ENCODE measurements around the gene VWA5A. TPM values are rescaled to one million over a fixed set of nuclear protein-coding genes. Genes with fewer than 3 reads are reported as not detected.
"Not testable (repeated sequence)": the region's sequence is repeated elsewhere in the genome, so short reads cannot be mapped to it uniquely, and the experiment has no call there.

Gene VWA5A
- total RNA-seq, 1 experiment from 2014 or later, result 3.1 TPM

DNA sequence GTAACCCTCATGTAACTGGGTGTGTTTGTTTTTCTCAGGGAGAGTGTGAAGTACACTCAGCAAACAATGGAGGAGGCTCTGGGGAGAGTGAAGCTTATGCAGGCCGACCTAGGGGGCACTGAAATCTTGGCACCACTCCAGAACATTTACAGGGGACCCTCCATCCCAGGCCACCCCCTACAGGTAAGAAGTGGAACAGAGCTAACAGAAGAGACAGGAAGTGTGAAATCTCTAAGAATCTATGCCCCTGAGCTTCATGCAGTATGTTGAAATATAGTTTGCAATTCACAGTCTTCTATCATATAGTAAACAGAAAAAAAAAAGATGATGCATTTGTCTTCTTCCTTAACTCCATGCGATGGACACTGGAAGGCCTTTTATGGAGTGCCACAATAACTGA lies 8.4 kb downstream of the VWA5A start:
- no peak for ATAC-seq
- CTCF ChIA-PET, result no interaction called here

DNA sequence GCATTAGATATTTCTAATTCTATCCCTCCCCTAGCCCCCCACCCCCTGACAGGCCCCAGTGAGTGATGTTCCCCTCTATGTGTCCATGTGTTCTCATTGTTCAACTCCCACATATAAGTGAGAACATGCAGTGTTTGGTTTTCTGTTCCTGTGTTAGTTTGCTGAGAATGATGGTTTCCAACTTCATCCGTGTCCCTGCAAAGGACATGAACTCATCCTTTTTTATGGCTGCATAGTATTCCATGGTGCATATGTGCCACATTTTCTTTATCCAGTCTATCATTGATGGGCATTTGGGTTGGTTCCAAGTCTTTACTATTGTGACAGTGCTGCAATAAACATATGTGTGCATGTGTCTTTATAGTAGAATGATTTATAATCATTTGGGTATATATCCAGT lies 11.9 kb downstream of the VWA5A start:
- H3K27me3 ChIP-seq (ENCODE audit: control insufficient read depth, insufficient read depth, low read length); ATAC-seq; H3K27ac ChIP-seq (ENCODE audit: low read length); H3K4me1 ChIP-seq (ENCODE audit: control insufficient read depth, insufficient read depth, low read length); CTCF ChIA-PET; H3K4me3 ChIP-seq (ENCODE audit: low read depth in 2 of 2, low read length in 2 of 2); H3K9me3 ChIP-seq (ENCODE audit: control insufficient read depth, insufficient read depth, low read depth, low read length); DNase-seq (ENCODE audit: low read depth, low spot score); in situ Hi-C loops (cut with HindIII; ENCODE audit: low pct_unique_long_range_greater_than_20kb, low sequenced_read_pairs); intact Hi-C loops (cut with micrococcal nuclease; ENCODE audit: unreplicated experiment); H3K36me3 ChIP-seq (ENCODE audit: control insufficient read depth, insufficient read depth, low read length); POLR2A ChIA-PET; BruUV-seq (replicated peaks): not testable (repeated sequence)

More for the DNA sequence above, 8.4 kb downstream of the VWA5A start:
- no peaks in the 10 kb centered on the region for H3K36me3 ChIP-seq (ENCODE audit: control insufficient read depth, insufficient read depth, low read length)
- in situ Hi-C loops (cut with HindIII; ENCODE audit: low pct_unique_long_range_greater_than_20kb, low sequenced_read_pairs), result no loop called here
- no peak for TF ChIP-seq POLR2AphosphoS5 (IDR thresholded peaks at IDR 0.05; ENCODE audit: low read depth, low read length)
- TF ChIP-seq, protein P1, sequence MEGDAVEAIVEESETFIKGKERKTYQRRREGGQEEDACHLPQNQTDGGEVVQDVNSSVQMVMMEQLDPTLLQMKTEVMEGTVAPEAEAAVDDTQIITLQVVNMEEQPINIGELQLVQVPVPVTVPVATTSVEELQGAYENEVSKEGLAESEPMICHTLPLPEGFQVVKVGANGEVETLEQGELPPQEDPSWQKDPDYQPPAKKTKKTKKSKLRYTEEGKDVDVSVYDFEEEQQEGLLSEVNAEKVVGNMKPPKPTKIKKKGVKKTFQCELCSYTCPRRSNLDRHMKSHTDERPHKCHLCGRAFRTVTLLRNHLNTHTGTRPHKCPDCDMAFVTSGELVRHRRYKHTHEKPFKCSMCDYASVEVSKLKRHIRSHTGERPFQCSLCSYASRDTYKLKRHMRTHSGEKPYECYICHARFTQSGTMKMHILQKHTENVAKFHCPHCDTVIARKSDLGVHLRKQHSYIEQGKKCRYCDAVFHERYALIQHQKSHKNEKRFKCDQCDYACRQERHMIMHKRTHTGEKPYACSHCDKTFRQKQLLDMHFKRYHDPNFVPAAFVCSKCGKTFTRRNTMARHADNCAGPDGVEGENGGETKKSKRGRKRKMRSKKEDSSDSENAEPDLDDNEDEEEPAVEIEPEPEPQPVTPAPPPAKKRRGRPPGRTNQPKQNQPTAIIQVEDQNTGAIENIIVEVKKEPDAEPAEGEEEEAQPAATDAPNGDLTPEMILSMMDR (IDR thresholded peaks at IDR 0.05), result peak; percentile 20
- H3K27me3 ChIP-seq (ENCODE audit: control insufficient read depth, insufficient read depth, low read length), result no peaks in the 10 kb centered on the region
- no TSS peak for BruUV-seq (replicated peaks)
- H3K27ac ChIP-seq (ENCODE audit: low read length), result no peak overlapping the region
- H3K9me3 ChIP-seq (ENCODE audit: control insufficient read depth, insufficient read depth, low read depth, low read length), result 0 out of 2 replicates have a peak, but pooled peaks cover 3% of the 10 kb centered on the region
- intact Hi-C loops (cut with micrococcal nuclease; ENCODE audit: unreplicated experiment), result no loop called here
- H3K4me3 ChIP-seq (ENCODE audit: low read depth in 2 of 2, low read length in 2 of 2), result no peak overlapping the region
- no peak for DNase-seq (ENCODE audit: low read depth, low spot score)
- POLR2A ChIA-PET, result no interaction called here
- no peaks in the 10 kb centered on the region for H3K4me1 ChIP-seq (ENCODE audit: control insufficient read depth, insufficient read depth, low read length)

DNA sequence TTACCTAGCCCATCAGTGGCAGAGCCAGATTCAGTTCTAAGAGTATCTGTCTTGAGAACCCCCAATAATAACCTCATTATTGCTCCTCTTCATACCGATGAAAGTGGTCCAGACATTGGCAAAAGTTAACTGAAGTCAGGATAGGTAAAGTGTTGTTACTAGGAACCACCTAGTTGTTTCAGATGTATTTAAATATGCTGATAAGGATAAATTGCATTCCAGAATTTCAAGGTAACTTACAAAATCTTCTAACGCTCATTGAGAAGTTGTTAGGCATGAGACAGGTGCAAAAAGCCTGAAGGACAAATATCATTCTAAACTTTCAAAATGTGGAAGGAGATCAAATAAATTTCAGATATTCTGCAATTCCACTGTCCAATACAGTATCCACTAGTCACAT lies 27.8 kb downstream of the VWA5A start:
- H3K27ac ChIP-seq (ENCODE audit: low read length), result no peak overlapping the region
- POLR2A ChIA-PET, result no interaction called here
- BruUV-seq (replicated peaks), result no TSS peak
- no peaks in the 10 kb centered on the region for H3K36me3 ChIP-seq (ENCODE audit: control insufficient read depth, insufficient read depth, low read length)
- CTCF ChIA-PET, result no interaction called here
- no peak overlapping the region for H3K4me3 ChIP-seq (ENCODE audit: low read depth in 2 of 2, low read length in 2 of 2)
- intact Hi-C loops (cut with micrococcal nuclease; ENCODE audit: unreplicated experiment) (no loop called here), in situ Hi-C loops (cut with HindIII; ENCODE audit: low pct_unique_long_range_greater_than_20kb, low sequenced_read_pairs) (no loop called here)
- ATAC-seq, result no peak
- no peaks in the 10 kb centered on the region for H3K4me1 ChIP-seq (ENCODE audit: control insufficient read depth, insufficient read depth, low read length)
- no peak for TF ChIP-seq SIN3A (IDR thresholded peaks at IDR 0.05; ENCODE audit: borderline replicate concordance, insufficient read depth, low read depth, low read length)
- TF ChIP-seq, protein P2, sequence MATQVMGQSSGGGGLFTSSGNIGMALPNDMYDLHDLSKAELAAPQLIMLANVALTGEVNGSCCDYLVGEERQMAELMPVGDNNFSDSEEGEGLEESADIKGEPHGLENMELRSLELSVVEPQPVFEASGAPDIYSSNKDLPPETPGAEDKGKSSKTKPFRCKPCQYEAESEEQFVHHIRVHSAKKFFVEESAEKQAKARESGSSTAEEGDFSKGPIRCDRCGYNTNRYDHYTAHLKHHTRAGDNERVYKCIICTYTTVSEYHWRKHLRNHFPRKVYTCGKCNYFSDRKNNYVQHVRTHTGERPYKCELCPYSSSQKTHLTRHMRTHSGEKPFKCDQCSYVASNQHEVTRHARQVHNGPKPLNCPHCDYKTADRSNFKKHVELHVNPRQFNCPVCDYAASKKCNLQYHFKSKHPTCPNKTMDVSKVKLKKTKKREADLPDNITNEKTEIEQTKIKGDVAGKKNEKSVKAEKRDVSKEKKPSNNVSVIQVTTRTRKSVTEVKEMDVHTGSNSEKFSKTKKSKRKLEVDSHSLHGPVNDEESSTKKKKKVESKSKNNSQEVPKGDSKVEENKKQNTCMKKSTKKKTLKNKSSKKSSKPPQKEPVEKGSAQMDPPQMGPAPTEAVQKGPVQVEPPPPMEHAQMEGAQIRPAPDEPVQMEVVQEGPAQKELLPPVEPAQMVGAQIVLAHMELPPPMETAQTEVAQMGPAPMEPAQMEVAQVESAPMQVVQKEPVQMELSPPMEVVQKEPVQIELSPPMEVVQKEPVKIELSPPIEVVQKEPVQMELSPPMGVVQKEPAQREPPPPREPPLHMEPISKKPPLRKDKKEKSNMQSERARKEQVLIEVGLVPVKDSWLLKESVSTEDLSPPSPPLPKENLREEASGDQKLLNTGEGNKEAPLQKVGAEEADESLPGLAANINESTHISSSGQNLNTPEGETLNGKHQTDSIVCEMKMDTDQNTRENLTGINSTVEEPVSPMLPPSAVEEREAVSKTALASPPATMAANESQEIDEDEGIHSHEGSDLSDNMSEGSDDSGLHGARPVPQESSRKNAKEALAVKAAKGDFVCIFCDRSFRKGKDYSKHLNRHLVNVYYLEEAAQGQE (IDR thresholded peaks at IDR 0.05; ENCODE audit: insufficient read depth in 1 of 2, low read depth in 2 of 2, low read length in 1 of 2), result no peak
- TF ChIP-seq, protein P1 (IDR thresholded peaks at IDR 0.05), result no peak
- TF ChIP-seq POLR2AphosphoS5 (IDR thresholded peaks at IDR 0.05; ENCODE audit: low read depth, low read length), result no peak
- TF ChIP-seq TCF7L2 (IDR thresholded peaks at IDR 0.05; ENCODE audit: low read depth, low read length), result no peak
- H3K27me3 ChIP-seq (ENCODE audit: control insufficient read depth, insufficient read depth, low read length), result no peaks in the 10 kb centered on the region
- H3K9me3 ChIP-seq (ENCODE audit: control insufficient read depth, insufficient read depth, low read depth, low read length), result no peaks in the 10 kb centered on the region
- DNase-seq (ENCODE audit: low read depth, low spot score), result no peak

All from Panc1 (cell line).